Stimulated activated CD8-positive, alpha-beta memory T cell treated with anti-CD3 and anti-CD28 coated beads, Interleukin-7, amount 100 ng/mL, for 24 hours (primary cell): ENCODE data around the gene MED9.

Experiments
- DNase-seq: peaks from one replicate; pipeline ENCODE4 v3.0.0-alpha.2; 2020; ENCODE audit warnings: low read depth

Gene MED9

DNA sequence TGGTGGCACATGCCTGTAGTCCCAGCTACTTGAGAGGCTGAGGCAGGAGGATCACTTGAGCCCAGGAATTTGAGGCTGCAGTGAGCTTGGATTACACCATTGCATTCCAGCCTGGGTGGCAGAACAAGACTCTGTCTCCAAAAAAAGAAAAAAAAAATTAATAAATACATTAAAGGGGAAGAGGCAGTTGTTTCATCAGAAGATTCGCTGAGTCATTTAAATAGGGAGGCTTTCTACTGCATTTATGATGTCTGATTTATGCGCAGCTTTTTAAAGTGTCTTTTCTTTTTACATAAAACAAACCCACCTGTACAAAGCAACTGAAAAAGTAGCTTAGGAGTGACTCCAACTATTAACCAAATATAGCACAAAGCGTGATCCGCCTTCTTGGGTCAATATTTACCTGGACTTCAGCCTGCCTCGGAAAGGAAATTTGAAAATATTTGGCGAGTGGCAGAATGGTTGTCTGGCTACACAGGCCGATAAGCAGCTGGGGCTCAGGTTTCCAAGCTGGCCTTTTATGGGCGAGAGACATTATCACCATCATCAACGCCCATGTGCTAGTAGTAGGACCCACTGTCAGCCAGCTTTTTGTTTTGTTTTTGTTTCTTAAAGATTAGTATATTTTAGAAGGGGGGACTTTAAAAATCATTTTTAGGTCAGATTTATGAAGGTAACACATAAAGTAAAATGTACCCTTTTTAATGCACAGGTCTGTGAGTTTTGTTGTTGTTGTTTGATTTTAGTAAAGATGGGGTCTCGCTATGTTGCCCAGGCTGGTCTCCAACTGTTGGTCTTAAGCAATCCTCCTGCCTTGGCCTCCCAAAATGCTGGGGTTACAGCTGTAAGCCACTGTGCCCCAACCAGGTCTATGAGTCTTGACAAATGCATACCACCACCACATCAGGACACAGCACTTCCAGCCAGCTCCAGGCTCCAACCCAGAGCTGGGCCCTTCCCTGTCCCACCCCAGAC is 61.9 kb downstream of the MED9 start:
- DNase-seq, result no peak

DNA sequence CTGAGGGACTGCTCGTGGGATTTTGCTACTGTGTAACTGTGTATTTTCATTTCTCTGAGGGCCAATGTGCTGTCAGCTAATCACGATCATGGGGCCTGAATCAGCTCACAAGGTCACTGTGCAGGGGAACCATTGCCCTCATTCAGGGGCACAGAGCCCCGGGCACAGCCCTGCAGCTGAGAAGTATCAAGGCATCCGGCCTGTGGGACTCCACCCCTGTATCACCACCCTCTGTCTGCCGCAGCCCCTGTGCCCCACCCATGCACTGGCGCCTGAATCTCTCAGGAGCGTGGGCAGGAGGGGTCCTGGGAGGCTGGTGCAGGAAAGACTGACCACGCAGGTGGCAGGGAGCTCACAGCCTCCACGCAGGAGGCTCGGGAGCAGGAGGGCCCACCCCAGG is 62.8 kb downstream of the MED9 start:
- DNase-seq, result no peak

DNA sequence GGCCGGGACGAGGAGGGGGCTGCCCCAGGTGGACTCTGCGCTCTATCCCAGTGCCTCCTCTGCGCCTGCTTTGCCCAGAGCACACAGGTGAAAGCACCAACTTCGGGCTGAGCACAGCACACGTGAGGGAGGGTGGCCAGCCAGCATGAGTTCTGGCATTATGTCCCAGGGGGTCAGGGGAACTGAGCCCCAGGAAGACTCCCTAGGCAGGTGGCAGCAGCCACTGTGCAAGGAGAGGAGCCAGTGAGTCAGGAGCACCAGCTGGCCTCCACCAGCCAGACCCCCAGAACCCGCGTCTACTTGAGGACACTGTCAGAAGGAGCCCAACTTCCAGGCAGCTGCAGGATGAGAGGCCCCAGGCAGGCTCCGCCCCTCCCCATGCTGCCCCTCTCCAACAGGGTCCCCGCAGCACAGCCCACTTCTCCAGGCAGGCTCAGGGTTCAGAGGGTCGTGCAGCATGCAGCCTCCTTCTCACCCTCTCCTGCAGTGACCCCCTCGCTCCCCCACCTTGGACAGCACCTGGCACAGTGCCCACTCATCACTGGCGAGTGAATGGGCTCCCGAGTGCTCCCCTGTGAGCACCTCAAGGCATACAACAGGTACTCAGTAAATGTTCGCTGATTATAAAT is 63.6 kb downstream of the MED9 start:
- no peak for DNase-seq

DNA sequence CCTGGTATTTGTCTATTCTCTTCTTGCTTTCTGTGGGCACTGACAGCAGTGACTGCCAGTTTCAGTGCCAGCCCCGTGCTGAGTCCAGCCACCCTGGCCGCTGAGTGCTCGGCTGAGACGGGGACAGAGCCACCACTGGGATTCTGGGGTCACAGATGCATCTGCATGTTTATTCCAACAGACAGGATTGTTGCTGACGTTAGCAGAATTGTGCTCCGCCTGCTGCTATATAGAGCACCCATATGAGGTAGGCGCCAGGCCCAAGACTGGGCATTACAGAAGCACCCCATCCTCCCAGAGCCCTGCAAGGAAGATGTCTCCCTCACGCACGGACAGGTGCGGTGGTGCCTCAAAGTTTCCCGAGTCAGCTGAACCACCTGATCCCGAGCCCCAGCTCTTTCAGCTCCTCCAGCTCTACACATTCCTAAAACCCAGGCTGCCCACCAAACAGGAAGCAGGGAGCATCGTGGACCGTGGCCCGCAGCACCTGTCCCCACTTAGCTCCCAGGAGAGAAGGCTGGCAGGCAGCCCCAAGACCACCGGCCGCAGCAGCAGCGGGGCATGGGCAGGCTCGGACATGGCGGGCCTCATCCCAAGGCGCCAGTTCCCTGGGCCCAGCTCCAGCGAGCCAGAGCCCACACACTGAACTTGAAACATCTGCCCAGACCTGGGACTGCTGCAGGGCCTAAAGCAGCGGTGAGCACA is 64.3 kb downstream of the MED9 start:
- no peak for DNase-seq

DNA sequence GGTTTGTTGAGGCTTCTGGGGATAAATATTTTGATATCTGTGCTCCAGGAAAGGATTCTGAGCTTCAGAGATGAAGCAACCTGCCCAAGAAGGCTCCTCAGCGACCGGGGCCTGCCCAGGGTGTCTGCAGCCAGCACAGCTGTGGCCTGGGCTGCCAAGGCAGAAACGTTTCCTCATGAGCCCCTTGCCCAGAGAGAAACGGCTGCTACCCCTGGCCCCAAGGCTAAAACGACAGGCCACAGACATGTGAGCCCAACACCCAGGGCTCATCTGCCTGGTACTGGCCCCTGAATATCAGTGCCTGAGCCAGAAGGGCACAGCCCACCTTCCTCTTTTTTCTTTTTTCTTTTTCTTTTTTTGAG is 64.8 kb downstream of the MED9 start:
- no peak for DNase-seq
